Thoracic aorta (tissue), 2 donors: ENCODE data around the gene SLX4. TPM values are rescaled to one million over a fixed set of nuclear protein-coding genes. Genes with fewer than 3 reads are reported as not detected.

Experiments used
- ATAC-seq: fragments of 150-250 bp; one replicate; pipeline ENCODE4 v1.8.0; 2017; ENCODE audit warnings: low read depth; ENCODE audit not compliant: insufficient number of reproducible peaks, low FRiP score
- DNase-seq: peaks from one replicate; pipeline ENCODE4 v3.0.0-alpha.2; 2020; ENCODE audit warnings: low spot score
- H3K27ac ChIP-seq, 2 donors: fragments of 200-600 bp; sonication (generic); 1 replicate in 1 of 2; 2 replicates in 1 of 2; pipeline ENCODE4 v1.5.1; 2016; ENCODE audit warnings: mild to moderate bottlenecking in 2 of 2, moderate library complexity in 2 of 2
- H3K27me3 ChIP-seq: fragments of 200-600 bp; sonication (generic); replicated peaks from 2 replicates; pipeline ENCODE4 v1.6.0; 2016; ENCODE audit warnings: mild to moderate bottlenecking; ENCODE audit not compliant: insufficient read depth
- H3K36me3 ChIP-seq: fragments of 200-600 bp; sonication (generic); one replicate; pipeline ENCODE4 v1.5.1; 2016
- H3K4me1 ChIP-seq, 2 donors: fragments of 200-600 bp; sonication (generic); 1 replicate in 1 of 2; 2 replicates in 1 of 2; pipeline versions ENCODE4 v1.5.1 to v1.6.0; 2016; ENCODE audit warnings: low read depth in 2 of 2, mild to moderate bottlenecking in 1 of 2; ENCODE audit not compliant: control insufficient read depth in 1 of 2
- H3K4me3 ChIP-seq: fragments of 200-600 bp; sonication (generic); 2 replicates; pipeline ENCODE4 v1.5.1; 2016; ENCODE audit warnings: mild to moderate bottlenecking
- H3K9me3 ChIP-seq: fragments of 200-600 bp; sonication (generic); 2 replicates; pipeline ENCODE4 v1.5.1; 2016
- CTCF ChIP-seq: fragments of 200-600 bp; sonication (generic); IDR thresholded peaks from one replicate; pipeline ENCODE4 v1.5.1; 2019; ENCODE audit warnings: antibody characterized with exemption
- total RNA-seq, 2 donors: library from RNA; depleted of rRNA; stranded (reverse); fragments of >200 nt; gene quantifications; one replicate each; pipeline versions ENCODE4 v1.1.0 to v1.2.3, GENCODE V29; 2016

Gene SLX4
- total RNA-seq, 2 donors from 2014 or later = 6.9 to 7.8 TPM

GRCh38 chr16:3601614-3602319 lies 9.6 kb downstream of the SLX4 start:
- no peak overlapping the region for H3K27ac ChIP-seq
- DNase-seq (no peak), ATAC-seq (no peak)
- no peaks in the 10 kb centered on the region for H3K9me3 ChIP-seq
- no peaks in the 10 kb centered on the region for H3K27me3 ChIP-seq
- no peak overlapping the region for H3K4me3 ChIP-seq
- H3K4me1 ChIP-seq = no peaks in the 10 kb centered on the region
- peaks cover 14% of the 10 kb centered on the region for H3K36me3 ChIP-seq
- no peak for TF ChIP-seq CTCF

- DNase-seq (no peak), ATAC-seq (no peak)
- TF ChIP-seq CTCF = no peak
- Histone ChIP-seq H3K36me3 (peaks cover 10% of the 10 kb centered on the region), H3K4me1 (no peaks in the 10 kb centered on the region), H3K27ac (no peak overlapping the region), H3K4me3 (no peak overlapping the region), H3K27me3 (no peaks in the 10 kb centered on the region), H3K9me3 (no peaks in the 10 kb centered on the region)
Observed at GRCh38 chr16:3599922-3600321, 11.5 kb downstream of the SLX4 start.

GRCh38 chr16:3599121-3599520 lies 12.3 kb downstream of the SLX4 start:
- Histone ChIP-seq H3K9me3 (no peaks in the 10 kb centered on the region), H3K27me3 (no peaks in the 10 kb centered on the region), H3K4me3 (no peak overlapping the region), H3K4me1 (no peaks in the 10 kb centered on the region), H3K27ac (no peak overlapping the region), H3K36me3 (peaks cover 12% of the 10 kb centered on the region)
- DNase-seq (no peak), ATAC-seq (no peak)
- no peak for TF ChIP-seq CTCF

DNA sequence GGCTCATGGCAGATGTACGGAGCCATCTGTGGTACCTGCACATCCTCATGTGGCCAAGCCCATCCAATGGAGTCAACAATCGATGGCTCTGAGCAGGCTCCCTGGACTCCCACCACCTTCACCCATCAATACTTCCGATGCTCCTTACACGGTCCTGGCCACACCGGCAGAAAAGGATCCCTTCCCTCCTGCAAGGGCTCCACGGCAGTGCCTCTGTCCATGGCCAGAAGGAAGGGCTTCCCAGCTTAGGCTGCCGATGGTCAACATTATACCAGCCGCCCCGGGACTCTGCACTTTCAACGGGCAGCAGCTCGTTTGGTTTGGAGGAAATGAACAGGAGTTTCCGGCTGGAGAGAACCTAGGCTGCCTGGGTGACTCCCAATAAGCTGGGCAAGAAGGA lies 13.2 kb downstream of the SLX4 start:
- Histone ChIP-seq H3K36me3 (peaks cover 7% of the 10 kb centered on the region), H3K4me3 (no peak overlapping the region), H3K9me3 (no peaks in the 10 kb centered on the region), H3K27me3 (no peaks in the 10 kb centered on the region), H3K4me1 (no peaks in the 10 kb centered on the region), H3K27ac (no peak overlapping the region)
- ATAC-seq (no peak), DNase-seq (no peak)
- TF ChIP-seq CTCF = no peak

GRCh38 chr16:3597676-3598075 lies 13.7 kb downstream of the SLX4 start:
- H3K27me3 ChIP-seq = no peaks in the 10 kb centered on the region
- no peaks in the 10 kb centered on the region for H3K9me3 ChIP-seq
- DNase-seq (no peak), ATAC-seq (no peak)
- no peak overlapping the region for H3K4me3 ChIP-seq
- peaks cover 7% of the 10 kb centered on the region for H3K36me3 ChIP-seq
- TF ChIP-seq CTCF = no peak
- no peaks in the 10 kb centered on the region for H3K4me1 ChIP-seq
- H3K27ac ChIP-seq = no peak overlapping the region
